CD4-positive, alpha-beta T cell treated with Interleukin-10 for 1 hour (primary cell): ENCODE data around the gene FAM120A.
"Not testable (repeated sequence)": the region's sequence is repeated elsewhere in the genome, so short reads cannot be mapped to it uniquely, and the experiment has no call there.

ENCODE experiments used
- DNase-seq: peaks from one replicate; pipeline ENCODE4 v3.0.0-alpha.2; 2020

Gene FAM120A

DNA sequence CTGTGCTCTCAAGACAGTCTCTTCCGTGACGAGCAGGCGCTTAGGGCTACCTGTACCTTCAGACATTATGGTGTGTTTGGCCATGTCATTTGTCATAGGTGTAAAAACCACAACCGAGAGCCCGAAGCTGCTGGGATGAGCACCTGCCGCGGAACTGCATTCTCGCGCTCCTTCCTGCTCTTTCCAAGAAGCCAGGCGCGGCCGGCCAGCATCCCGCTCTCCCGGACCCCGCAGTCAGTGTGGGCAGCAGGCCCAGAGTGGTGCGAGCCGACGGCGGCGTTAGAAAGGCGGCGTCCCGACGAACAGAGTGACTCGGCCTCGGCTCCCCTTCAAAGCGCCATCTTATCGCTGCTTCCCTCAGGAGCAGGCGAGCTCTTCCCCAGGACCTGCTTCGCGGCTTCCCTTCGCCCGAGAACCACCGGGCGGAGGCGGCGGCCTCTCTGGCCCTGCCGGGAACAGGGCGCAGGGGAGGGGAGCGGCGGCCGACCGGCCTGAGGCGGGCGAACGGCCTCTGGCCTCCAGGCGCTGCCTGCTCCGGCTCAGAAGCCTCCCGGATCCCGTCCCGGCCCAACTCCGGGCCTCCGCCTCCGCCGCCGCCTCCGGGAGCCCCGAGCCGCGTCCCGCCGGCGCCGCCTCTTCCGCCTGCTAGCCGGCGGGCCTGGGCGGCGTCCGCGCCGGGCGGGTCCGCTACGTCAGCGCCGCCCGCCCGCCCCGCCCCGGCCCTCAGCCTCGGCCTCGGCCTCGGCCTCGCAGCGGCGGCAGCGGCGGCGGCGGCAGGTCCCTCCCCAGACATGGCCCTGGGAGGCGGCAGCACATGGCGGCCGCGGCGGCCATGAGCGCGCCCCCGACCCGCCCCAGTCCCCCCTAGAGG, at the start of gene FAM120A:
Gene FAM120A (plus strand): TSS at position 741 of the 871 bp plus-strand sequence. CDS start 231 bp downstream, outside the sequence.
- peak; percentile 83 for DNase-seq

GRCh38 chr9:93406371-93406770, 45.1 kb upstream of the FAM120A start:
- no peak for DNase-seq

DNA sequence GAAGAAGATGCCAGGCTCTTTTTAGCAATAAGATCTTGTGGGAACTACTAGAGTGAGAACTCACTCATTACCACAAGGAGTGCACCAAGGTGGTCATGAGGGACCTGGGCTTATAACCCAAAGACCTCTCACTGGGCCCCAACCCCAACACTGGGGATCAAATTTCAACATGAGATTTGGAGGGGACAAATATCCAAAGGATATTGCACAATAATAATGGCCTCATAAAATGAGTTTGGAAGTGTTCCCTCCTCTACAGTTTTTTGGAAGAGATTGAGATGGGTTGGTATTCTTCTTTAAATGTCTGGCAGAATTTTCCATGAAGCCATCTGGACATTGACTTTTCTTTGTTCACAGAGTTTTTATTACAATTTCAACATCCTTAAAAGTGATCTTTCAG, 38.0 kb upstream of the FAM120A start:
- DNase-seq = no peak

DNA sequence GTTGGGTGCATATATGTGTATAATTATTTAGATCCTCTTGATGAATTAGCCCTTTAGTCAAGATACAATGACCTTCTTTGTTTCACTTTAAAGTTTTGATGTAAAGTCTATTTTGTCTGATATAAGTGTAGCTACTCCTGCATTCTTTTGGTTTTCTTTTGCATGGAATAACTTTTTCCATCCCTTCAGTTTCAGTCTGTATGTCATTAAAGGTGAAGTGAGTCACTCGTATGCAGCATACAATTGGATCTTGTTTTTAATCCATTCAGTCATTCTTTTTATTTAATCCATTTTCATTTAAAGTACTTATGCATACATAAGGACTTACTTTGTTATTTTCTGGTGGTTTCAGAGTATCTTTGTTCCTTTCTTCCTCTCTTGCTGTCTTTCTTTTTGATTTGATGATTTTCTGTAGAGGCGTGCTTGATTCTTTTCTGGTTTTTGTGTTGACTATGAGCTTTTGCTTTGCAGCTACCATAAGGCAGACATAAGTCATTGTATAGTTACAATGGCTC, 36.3 kb upstream of the FAM120A start:
- DNase-seq = no peak

- no peak for DNase-seq
Measured at GRCh38 chr9:93416530-93417235, 34.8 kb upstream of the FAM120A start.

- DNase-seq = no peak
Measured at GRCh38 chr9:93417538-93417937, 33.9 kb upstream of the FAM120A start.

- DNase-seq = no peak
Measured at GRCh38 chr9:93419023-93419422, 32.5 kb upstream of the FAM120A start.

- DNase-seq = no peak
Measured at GRCh38 chr9:93422977-93423616, 28.4 kb upstream of the FAM120A start.

DNA sequence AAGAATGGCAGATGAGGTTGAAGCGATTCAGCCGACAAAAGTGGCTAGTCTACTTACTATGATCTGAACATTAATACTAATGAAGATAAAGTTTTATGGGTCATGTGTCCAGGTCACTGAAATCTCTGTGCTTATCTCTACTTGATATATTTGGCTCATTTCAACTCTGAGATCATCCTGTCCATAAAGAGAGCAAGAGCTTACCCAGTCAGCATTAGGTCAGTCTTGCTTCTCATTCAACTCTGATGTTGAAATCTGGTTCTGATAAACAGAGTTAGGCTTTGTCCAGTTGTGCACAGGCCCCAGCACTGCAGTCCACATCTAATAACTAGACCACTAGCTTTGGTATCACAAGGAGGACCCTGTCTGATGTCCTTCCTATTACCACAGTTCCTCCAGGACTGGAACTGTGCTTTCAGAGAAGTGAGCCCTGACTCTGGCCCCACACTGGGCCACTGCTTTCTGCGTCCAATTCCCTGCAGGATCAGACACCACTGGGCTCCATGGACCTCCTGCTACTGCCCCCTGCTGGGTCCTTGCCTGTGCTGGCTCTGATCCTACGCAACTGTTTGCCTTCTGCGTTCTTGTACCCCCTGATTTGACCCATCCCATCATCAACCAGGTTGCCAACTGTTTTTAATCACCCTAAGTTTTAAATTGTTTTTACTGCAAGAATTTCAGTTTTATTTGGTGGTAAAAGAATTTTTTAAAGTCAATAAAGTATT, 23.7 kb upstream of the FAM120A start:
- no peak for DNase-seq

DNA sequence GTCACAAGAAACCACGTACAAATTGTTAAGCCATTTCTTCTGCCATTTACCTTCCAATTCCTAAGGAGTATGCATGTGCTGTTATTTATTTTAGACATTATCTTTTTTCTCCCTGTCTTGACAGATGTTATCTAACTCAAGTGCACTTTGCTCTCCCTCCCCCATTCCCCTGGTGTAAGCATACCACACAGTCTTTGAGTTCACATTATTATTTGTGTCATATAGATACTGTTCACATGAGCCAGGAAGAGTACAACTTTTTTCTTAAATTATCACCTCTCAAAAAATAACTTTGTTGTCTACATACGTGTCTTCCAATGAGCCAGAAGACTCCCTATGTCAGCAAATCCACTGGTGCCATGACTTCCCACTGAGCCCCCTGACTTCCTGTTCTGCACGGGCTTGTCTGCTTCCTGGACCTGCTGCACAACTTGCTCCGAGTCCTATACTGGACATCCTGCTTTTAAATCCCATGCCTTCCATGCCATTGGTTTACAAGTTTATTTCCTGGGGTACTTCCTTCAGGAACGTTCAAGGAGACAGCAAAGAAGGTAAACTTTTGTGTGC, 19.9 kb upstream of the FAM120A start:
- no peak for DNase-seq

- DNase-seq = no peak
Measured at GRCh38 chr9:93432964-93433363, 18.5 kb upstream of the FAM120A start.

DNA sequence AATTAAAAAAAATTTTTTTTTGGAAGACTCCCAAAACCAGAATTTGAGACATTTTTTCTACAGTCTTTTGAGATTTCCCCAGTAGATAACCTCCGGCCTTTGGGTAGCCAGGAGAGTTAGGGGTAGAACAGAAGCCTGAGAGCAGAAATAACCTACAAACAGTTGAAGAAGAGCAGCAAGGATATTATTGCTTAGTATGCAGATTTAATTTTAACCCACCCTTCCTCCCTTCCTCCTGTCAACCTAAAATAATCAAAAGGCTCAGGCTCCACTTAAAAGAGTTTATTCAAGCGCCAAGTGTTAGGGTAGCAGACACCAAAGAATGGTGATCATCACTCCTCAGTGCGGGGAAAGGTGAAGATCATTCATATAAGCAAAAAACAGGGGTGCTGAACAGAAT, 17.4 kb upstream of the FAM120A start:
- no peak for DNase-seq

DNA sequence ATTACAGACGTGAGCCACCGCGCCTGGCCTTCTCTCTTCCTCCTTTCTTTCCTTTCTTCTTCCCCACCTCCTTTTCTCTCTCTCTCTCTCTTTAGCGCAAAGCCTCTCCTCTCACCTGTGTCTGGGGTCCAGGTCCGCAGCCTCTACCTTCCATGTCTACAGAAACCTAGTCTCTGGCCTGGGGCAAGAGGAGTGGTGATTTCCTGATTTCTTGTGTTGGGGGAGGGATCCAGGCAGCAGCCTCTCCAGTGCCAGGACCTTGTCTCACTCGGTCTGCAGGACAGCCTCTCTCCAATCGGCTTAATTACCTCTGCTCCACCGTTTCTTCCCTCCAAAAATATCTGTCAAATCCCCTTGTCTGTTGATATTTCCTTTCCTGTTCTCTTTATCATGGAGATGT, 16.1 kb upstream of the FAM120A start:
- DNase-seq = no peak

GRCh38 chr9:93436218-93436617, 15.3 kb upstream of the FAM120A start:
- DNase-seq = no peak

DNA sequence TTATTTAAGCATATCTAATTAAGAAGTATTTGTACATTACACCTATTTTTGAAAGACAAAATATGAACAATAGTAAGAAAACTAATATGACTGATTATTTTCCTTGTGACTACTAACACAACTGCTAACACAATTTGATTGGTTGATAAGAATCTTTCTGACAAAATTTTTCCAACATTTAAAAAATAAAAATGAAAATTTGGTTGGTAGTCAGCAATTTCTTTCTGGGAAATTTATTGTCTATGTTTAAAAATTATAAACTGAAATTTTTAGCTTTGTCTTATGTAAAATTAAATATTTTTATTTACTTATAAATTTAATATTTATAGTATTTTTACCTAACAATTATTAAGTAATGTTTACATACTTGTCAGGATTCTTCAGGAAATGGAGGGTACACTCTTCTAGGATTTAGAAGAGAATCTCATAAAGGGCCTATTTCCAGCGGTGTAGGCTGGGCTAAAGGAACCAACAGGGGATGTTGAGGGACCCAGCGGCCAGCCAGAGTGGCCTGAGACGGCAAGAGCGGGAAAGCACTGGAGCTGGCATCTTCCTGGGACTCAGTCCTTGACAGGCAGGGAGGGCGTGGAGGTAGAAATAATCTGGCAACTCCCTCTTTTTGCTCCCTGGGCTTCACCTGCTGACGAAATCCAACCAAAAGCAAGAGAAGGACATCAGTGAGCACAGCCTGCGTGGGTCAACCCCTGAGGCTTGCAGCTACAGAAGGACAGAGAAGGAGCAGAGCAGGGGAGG, 14.7 kb upstream of the FAM120A start:
- no peak for DNase-seq

DNA sequence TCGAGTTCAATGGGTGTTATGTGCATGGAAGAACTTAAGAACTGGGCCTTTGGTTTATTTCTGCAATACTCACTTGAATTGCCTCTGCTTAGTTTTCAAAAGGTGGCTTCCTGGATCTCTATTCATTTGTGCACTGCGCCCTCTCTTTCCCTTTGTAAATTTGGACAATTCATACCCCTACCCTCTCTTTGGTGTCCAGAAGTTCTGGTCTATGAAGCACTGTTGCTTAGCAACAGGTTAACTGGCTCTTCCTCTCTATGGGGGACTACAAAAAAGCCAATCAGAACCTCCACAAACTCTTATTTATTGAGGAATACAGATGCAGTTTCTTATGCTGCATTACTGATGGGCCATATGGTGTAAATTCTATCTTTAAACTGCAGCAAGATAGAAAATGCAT, 13.5 kb upstream of the FAM120A start:
- no peak for DNase-seq

GRCh38 chr9:93439301-93439700, 12.2 kb upstream of the FAM120A start:
- DNase-seq = not testable (repeated sequence)

DNA sequence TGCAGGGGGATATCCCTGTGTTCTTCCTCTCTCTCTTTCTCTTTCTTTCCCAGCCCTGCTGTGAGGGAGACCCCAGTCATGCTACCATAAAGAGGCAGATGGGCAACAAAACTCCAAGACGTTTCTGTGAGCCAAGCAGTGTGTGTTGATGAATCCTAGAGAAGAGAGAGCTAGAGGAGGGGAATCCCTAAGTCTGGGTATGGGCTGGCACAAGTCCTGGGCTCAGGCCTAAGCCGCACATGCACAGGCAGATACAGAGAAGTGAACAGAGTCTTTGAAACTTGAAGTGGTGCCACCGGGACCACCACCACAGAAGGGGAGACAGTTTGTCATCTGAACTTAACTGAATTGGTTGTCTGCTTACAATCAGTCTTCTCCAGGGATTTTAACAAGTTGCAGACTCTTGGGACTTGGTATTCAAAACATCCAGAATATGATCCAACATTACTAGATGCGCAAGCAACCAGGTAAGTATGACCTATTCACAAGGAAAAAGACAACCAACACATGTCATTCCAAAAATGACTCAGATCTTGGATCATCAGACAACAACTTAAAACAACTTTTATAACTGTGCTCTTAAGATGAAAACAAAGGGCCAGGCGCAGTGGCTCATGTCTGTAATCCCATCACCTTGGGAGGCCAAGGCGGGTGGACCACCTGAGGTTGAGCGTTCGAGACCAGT, 10.4 kb upstream of the FAM120A start:
- DNase-seq = no peak

DNA sequence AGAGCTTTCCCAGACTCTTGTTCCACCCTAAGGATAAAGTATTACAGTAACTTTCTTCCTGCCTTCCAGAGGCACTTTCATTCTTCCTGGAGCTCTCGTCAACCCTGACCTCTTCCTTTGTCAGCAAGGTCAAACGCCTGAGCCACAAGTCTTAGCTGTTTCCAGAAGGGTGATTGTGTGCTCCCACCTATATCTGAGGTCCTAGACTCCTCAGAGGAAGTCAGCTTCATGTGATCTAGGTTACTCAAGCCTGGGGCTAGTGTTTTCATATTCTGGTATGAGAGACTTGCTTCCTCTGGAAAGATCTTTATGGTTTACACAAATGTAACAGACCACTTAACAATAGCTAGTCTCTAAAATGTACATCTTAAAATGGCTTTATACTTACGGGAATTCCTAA, 5.4 kb upstream of the FAM120A start:
- DNase-seq = no peak

GRCh38 chr9:93447655-93448054, 3.8 kb upstream of the FAM120A start:
- no peak for DNase-seq
